Smooth muscle cell (in vitro differentiated cells): ENCODE data around the gene PBX1. TPM values are rescaled to one million over a fixed set of nuclear protein-coding genes. Genes with fewer than 3 reads are reported as not detected.

Experiments
- DNase-seq: peaks from one replicate; lab custom pipeline; 2025; ENCODE audit not compliant: unreplicated experiment; lab: John Stamatoyannopoulos, UW
- H2AFZ ChIP-seq: fragments of 200-600 bp; sonication (generic); 2 replicates; pipeline ENCODE4 v1.6.0; 2016; ENCODE audit warnings: antibody characterized with exemption, low read depth, mild to moderate bottlenecking
- H3F3A ChIP-seq: fragments of 200-600 bp; sonication (generic); 2 replicates; pipeline ENCODE4 v1.6.0; 2017; ENCODE audit warnings: antibody characterized with exemption, low read depth
- H3K27ac ChIP-seq: fragments of 200-600 bp; sonication (generic); 2 replicates; pipeline ENCODE4 v1.5.1; 2016; ENCODE audit warnings: low read depth, mild to moderate bottlenecking
- H3K27me3 ChIP-seq: fragments of 200-600 bp; sonication (generic); 2 replicates; pipeline ENCODE4 v1.6.1; 2016; ENCODE audit warnings: low read depth, mild to moderate bottlenecking
- H3K36me3 ChIP-seq: fragments of 200-600 bp; sonication (generic); 2 replicates; pipeline ENCODE4 v1.5.1; 2016; ENCODE audit warnings: low read depth
- H3K4me1 ChIP-seq: fragments of 200-600 bp; sonication (generic); 2 replicates; pipeline ENCODE4 v1.5.1; 2016; ENCODE audit warnings: low read depth
- H3K4me2 ChIP-seq: fragments of 200-600 bp; sonication (generic); 2 replicates; pipeline ENCODE4 v1.6.0; 2016; ENCODE audit warnings: mild to moderate bottlenecking
- H3K4me3 ChIP-seq: fragments of 200-600 bp; sonication (generic); 2 replicates; pipeline ENCODE4 v1.5.1; 2016; ENCODE audit warnings: mild to moderate bottlenecking
- H3K79me2 ChIP-seq: fragments of 200-600 bp; sonication (generic); 2 replicates; pipeline ENCODE4 v1.6.0; 2016; ENCODE audit warnings: low read depth, mild to moderate bottlenecking
- H3K9ac ChIP-seq: fragments of 200-600 bp; sonication (generic); 2 replicates; pipeline ENCODE4 v1.6.0; 2016; ENCODE audit warnings: low read depth
- H3K9me3 ChIP-seq: fragments of 200-600 bp; sonication (generic); replicated peaks from 2 replicates; pipeline ENCODE4 v1.5.1; 2016; ENCODE audit warnings: low read depth
- H4K20me1 ChIP-seq: fragments of 200-600 bp; sonication (generic); 2 replicates; pipeline ENCODE4 v1.6.0; 2016; ENCODE audit warnings: low read depth
- CTCF ChIP-seq: fragments of 200-600 bp; sonication (generic); IDR thresholded peaks from 2 replicates; pipeline ENCODE4 v1.5.1; 2017; ENCODE audit warnings: borderline replicate concordance, mild to moderate bottlenecking, antibody characterized with exemption; ENCODE audit not compliant: insufficient read depth, poor library complexity, severe bottlenecking
- WGBS: methylation state at CpG from one replicate; pipeline ENCODE4 v1.1.7; 2016; ENCODE audit warnings: low lambda C conversion rate; 5-methylcytosine and 5-hydroxymethylcytosine counted together
- polyA plus RNA-seq: library from polyadenylated mRNA; unstranded; fragments of >200 nt; fragmentation: Nextera tagmentation; extraction: Ambion mirVana; gene quantifications from 2 replicates; pipeline ENCODE4 v1.2.1, GENCODE V29; 2016
- total RNA-seq: library from RNA; depleted of rRNA; stranded (reverse); fragments of >200 nt; gene quantifications from 2 replicates; pipeline ENCODE4 v1.2.3, GENCODE V29; 2014

Gene PBX1
- total and polyA plus RNA-seq, 2 experiments from 2014 or later: 8.1 to 70.8 TPM

GRCh38 chr1:164846731-164847691 is 288.0 kb downstream of the PBX1 start:
- Histone ChIP-seq H3K27me3 (no peaks in the 10 kb centered on the region), H3K27ac (no peak overlapping the region), H3K79me2 (no peaks in the 10 kb centered on the region), H3K4me3 (no peak overlapping the region), H3K4me1 (no peaks in the 10 kb centered on the region), H2AFZ (no peak overlapping the region), H3K9me3 (no peaks in the 10 kb centered on the region), H3F3A (no peaks in the 10 kb centered on the region), H3K9ac (no peak overlapping the region), H4K20me1 (no peaks in the 10 kb centered on the region), H3K36me3 (no peaks in the 10 kb centered on the region), H3K4me2 (no peak overlapping the region)
- no peak for TF ChIP-seq CTCF
- WGBS: 92% methylated on average over 13 of the region's 13 CpGs
- no peak for DNase-seq

DNA sequence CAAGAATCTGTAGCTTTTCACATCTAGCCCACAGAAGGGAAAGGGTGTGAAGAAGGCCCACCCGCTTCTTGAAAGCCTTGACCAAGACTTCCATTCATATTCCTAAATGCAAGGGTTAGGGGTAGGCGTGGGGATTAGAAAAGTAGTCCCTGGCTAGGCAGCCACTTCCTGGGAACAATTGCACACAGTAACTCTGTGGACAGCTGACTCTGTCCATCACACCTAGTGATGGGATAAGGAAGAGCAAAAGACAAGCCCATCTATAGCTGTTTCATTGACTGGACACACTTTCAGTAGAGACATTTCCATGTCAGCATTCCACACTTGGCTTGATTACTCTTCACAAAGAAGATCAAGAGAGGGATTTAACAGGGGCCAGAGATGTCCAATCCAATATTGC is 294.2 kb downstream of the PBX1 start:
- no peaks in the 10 kb centered on the region for H4K20me1 ChIP-seq
- H2AFZ ChIP-seq: no peak overlapping the region
- no peaks in the 10 kb centered on the region for H3K79me2 ChIP-seq
- no peak for TF ChIP-seq CTCF
- H3K36me3 ChIP-seq: no peaks in the 10 kb centered on the region
- no peak overlapping the region for H3K4me2 ChIP-seq
- DNase-seq: no peak
- WGBS: 95% methylated on average over 2 of the region's 2 CpGs
- H3K27me3 ChIP-seq: no peaks in the 10 kb centered on the region
- no peak overlapping the region for H3K9ac ChIP-seq
- H3K27ac ChIP-seq: no peak overlapping the region
- H3F3A ChIP-seq: no peaks in the 10 kb centered on the region
- H3K4me1 ChIP-seq: no peaks in the 10 kb centered on the region
- H3K9me3 ChIP-seq: no peaks in the 10 kb centered on the region
- H3K4me3 ChIP-seq: no peak overlapping the region

DNA sequence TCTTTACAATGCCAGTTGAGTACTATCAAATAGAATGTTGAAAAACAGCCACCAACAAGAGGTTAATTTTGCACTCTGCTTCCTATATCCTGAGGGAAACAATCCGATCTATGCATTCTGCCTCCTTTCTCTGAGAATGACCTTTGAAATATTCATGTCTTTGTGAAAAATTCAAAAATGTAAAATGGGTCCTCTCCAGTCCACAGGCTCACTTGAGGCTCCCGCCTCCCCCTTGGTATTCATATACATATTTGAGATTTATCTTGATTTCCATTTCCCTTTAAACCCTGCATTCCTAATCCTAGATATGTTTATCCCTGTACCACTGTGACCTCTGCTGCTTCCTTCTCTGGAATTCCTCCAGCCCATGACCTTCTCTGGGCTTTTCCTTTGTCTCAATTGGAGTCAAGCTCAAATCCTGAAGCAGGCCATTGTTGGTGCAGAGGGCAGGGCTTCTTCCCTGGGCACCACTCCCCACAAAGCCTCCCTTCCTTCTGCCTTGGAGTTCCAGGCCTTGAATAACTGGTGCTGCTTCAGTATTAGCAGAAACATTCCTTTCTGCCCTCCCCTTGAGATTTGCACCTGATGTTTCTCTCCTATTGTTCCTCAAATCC is 296.8 kb downstream of the PBX1 start:
- no peak for TF ChIP-seq CTCF
- Histone ChIP-seq H2AFZ (no peak overlapping the region), H3K4me3 (no peak overlapping the region), H3K9me3 (no peaks in the 10 kb centered on the region), H4K20me1 (no peaks in the 10 kb centered on the region), H3F3A (no peaks in the 10 kb centered on the region), H3K27ac (no peak overlapping the region), H3K4me2 (no peak overlapping the region), H3K27me3 (no peaks in the 10 kb centered on the region), H3K79me2 (no peaks in the 10 kb centered on the region), H3K9ac (no peak overlapping the region), H3K4me1 (no peaks in the 10 kb centered on the region), H3K36me3 (no peaks in the 10 kb centered on the region)
- WGBS: 85% methylated on average over 2 of the region's 2 CpGs
- DNase-seq: no peak
